Activated CD4-positive, alpha-beta T cell treated with anti-CD3 and anti-CD28 coated beads, Interleukin-2, amount 50 U/mL, for 48 hours (primary cell): ENCODE data around the gene MORC1.
"Not testable (repeated sequence)": the region's sequence is repeated elsewhere in the genome, so short reads cannot be mapped to it uniquely, and the experiment has no call there.

Source experiments
- DNase-seq, 2 experiments: peaks; one replicate each; pipeline ENCODE4 v3.0.0-alpha.2; 2020

MORC1 gene

GRCh38 chr3:109109574-109109973 lies 8.4 kb downstream of the MORC1 start:
- DNase-seq = no peak

DNA sequence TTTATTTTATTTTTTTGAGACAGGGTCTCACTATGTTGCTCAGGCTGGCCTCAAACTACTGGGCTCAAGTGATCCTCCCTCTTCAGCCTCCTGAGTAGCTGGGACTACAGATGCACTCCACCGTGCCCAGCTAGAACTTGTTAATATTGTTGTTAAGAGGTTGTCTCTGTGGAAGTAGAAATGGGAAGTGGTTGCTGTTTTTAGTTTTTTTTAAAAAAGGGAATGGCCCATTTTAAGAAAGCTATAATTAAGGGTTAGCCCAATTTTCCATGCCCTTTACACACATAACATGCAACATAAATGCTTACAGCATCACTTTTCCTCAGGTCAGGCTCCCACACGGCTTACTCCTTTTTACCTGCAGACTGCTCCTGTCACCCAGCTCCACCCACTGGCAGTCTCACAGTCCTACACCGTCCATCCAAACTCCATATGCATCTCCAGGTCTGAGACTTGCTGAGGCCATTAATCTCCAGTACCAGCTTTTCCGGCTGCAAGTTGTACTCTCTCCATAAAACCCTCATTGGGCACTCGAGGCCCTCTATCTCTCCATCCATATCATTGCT lies 19.8 kb downstream of the MORC1 start:
- DNase-seq = peak in 1 of 2 experiments; percentile 4

DNA sequence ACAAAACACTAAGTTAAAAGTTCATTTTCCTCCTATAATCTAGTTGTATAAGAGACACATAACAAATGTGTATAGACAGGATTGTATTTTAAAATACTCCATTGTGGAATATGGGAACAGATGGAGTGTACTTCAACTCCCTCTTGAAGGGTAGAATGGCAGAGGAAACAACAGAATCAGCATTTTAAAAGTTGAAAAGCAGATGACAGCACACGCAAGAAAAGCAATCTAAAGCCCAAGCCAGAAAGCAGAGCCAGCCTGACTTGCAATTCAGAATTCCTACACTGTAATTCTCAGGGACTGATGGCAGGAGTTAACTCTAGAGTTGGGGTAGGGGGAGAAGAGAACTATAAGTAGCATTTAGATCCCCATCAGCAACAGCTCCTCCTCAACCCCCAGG lies 22.8 kb downstream of the MORC1 start:
- DNase-seq = no peak

- DNase-seq = no peak
Observed at GRCh38 chr3:109093561-109093960, 24.4 kb downstream of the MORC1 start.

- DNase-seq = no peak
Observed at GRCh38 chr3:109091846-109092245, 26.1 kb downstream of the MORC1 start.

DNA sequence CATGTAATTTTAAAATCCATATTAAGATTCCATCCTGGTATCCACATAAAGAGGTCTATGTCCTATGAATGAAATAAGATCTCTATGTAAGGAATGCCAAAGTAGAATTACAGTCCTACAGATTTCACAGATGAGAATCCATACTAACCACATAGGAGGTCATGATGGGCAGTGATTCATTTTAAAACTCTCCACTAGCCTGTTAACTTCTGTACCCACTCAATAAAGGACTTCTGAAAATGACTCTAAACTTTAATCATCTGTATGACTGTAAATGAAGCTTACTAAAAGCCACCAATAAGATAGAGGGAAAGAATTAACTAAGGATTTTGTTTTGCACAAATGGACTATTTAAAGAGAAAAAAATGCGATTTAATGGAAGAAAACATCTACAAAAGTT lies 28.7 kb downstream of the MORC1 start:
- no peak for DNase-seq

DNA sequence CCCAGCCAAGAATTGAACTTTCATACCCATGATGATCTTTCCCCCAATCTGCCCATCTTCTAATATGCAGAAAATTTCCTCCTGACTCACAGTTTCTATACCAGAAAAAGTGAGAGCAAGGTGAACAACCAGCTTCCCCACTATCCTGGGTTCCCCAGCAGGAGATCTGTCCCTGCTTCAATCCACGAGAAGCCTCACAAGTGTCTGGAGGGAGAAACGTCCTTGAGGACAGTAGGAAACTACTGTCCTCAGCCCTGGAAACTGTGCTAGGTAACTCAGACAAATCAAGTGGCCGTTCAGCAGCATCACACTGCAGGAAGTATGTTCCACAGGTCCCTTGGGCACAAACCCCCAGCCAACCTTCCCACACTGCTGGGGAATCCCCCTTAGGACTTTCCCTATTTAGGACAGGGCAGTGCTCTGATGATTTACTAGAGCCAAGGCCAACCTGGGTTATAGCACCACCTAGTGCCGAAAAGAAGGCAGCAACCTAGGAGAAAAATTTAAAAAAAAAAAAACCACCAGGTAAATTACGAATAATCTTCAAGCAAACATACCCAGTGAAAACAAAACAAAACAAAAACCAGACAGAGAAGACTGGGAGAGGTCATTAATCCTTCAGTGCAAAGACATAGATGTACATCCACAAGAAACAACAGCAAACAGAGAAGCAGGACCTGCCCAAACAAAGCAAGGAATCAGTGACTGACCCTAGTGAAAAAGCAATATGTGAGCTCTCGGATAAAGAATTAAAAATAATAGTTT lies 36.0 kb downstream of the MORC1 start:
- peak; percentile 19 to 35 for DNase-seq

GRCh38 chr3:109080090-109080489 lies 37.8 kb downstream of the MORC1 start:
- not testable (repeated sequence) for DNase-seq

DNA sequence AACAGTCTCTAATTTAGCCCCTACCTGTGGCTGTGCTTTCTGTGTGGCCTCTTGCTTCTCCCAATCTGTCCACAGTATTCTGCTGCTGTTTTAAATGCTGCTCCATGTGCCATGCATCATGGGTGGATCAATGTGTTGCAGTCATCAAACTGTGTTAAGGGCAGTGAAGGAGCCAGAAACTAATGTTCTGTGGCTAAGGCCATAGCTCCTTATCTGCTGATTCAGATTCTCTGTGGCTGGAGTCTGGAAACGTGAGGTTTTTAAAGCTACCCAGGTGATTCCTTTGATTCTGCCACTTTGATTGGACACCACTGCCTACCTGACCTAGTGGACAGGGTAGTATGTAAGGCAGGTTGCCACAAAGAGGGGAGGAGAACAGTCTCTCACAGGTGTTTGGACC lies 44.8 kb downstream of the MORC1 start:
- DNase-seq = no peak

GRCh38 chr3:109072194-109072593 lies 45.7 kb downstream of the MORC1 start:
- peak in 1 of 2 experiments; percentile 5 for DNase-seq

DNA sequence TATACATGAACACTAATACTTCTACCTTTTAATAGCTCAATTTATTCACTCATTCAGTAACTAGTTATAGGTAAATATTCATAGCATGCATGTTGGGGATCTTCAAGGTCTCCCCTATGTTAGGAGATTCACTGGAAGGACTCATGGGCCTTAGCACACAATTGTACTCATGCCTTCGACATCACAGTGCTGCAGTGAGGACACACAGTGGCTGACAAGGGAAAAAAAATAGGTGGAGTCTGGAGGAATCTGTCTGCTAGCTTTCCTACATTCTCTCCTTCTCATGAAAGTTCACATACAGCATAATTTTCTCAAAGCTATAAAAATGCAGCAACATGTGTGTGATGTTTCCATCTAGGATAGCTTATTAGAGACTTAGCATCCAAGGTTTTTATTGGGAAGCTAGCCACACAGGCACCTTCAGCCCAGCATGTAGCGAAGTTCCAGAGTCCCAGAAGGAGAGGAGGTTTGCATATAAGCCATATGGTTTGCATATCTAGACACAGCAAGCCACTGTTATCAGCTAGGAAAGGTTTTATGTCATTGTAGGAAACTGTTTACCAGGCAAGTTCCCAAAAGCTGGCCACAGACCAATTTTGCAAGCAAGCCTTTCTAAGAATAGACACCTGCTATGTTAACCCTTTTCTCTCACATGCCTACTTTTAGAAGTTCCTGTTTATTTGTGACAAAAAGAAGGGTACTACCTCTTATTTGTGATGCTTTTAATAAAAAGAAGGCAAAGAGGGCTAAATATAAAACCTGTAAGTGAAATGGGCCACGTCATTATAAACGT lies 46.4 kb downstream of the MORC1 start:
- DNase-seq = no peak

DNA sequence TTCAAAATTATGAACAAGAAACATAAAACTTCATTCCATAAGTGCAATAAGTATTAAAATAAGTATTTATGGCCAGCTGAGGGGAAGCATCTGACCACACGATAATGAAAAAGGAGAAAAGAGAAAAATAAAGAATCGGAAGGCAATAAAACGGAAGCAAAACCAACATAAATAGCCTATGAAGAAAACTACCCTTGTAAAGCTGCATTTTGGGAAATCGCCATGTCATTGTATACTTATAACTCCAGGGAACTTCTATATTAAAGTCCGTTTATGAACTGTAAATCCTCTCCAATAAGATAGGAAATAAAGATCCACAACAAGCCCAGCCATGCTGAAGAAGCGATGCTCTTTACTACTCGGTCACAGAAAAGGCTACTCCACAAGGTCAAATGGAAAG lies 47.7 kb downstream of the MORC1 start:
- DNase-seq = no peak

- DNase-seq = no peak
Observed at GRCh38 chr3:109066864-109067263, 51.1 kb downstream of the MORC1 start.

DNA sequence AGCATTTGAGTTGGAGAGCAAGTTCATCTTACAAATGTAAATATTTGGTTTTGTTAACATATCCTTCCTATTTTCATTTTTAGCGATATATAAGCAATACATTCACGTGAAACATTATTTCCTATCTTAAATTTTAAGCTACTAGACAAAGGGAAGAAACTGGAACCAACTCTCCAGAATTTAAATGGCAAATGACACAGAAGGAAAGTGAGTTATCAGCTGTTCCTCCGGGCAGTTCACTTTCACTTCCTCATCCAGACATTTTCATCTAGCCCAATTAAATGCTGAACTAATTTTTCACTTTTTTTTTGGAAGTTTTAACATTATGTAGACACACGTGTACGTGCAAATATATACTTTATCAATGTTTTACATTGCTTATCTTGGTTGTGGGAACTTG lies 58.7 kb downstream of the MORC1 start:
- DNase-seq = no peak

- no peak for DNase-seq
Observed at GRCh38 chr3:109057616-109058015, 60.3 kb downstream of the MORC1 start.

GRCh38 chr3:109057056-109057455 lies 60.9 kb downstream of the MORC1 start:
- DNase-seq = no peak

DNA sequence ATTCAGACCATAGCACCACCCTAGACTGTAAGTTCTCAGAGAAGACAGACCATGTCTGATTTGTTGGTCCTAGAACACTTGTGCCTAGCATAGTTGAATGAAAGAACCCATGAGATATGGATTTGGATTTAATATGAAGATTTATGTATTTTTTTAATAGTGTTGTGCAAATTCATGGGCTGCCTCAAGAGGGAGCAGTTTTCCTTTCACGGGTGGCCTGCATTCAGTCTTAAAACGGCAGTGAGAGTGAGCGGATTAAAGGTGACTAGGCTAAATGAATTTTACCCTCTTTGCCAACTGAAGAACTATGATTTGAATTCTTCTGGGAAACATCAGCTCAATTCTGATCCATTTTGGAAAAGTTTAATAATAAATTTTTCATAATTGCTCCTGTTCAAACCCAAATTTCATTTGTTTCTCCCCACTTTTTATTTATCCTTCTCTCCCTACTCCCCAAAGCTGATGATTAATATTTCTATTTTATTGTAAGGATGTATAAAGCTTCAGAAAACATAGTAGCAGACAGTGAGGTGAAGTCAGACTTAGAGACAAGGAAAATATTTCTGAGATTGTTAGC lies 67.3 kb downstream of the MORC1 start:
- DNase-seq = peak; percentile 8 to 21

DNA sequence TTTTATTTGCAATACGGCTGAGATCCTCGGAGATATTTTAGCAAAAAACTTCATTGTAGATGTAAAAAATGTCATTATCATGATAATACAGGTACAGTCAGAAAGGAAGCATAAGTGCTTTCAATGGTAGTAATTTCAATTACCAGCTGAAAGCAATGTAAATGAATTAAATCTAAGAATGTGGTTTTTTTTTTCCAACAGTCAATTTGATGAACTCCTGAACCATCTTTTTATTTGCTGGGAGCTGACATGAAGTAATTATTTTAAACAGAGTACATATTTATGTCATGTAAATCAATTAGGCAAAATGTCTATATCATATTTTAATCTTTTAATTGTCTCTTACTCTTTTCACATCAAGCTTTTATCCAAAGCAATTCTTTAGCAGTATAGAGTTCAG lies 70.6 kb downstream of the MORC1 start:
- no peak for DNase-seq

DNA sequence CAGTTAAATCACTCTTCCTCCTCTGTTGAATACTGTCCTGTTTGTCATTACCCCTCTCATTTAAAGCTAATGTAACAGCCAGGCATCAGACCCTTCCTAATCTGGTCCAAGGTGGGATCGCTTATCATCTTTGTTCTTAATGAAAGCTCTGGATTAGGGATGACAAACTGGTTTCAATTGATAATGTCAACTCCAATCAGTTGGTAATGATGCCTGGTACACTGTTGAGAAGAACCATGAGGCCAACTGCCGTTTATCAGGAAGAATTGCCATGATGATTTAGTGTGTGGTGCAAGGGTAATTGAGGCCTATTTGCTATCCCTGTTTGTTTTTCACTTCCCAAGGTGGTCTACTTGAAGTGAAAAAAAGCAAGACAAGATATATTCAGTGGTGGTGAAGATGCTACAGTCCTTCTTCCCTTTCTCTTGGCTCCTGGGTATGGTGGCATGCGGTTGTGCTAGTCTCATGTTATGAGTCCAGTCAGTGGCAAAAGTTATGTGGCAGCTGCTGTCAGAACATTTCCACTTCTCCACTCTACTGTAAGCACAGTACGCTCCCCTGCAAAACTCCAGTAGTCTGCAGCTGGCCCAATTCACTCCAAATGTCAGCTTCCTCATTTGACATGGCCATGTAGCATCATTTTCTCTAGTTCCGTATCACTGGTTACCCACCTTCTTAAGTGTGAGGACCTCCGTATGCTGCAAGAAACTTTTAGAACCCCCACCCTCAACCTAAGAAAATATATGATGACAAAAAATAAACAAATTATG lies 72.5 kb downstream of the MORC1 start:
- no peak for DNase-seq

DNA sequence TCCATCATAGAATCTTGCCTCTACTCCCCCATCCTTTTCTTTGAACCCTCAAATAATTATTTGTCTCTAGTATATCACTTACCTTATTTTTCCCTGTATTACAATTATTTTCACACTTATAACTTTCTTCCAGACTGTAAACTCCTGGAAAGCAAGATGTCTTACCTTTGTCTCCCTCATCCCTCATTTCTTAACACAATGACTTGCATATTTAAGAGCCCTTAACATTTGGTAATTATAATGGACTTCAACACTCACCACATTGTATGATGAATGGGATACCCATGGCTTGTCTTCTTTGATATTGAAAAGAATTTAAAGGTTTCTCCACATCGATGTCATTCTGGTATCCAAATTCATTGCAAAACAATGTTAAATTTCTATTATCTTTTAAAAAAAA lies 82.9 kb downstream of the MORC1 start:
- no peak for DNase-seq

- DNase-seq = no peak
Observed at GRCh38 chr3:109033000-109033660, 84.8 kb downstream of the MORC1 start.

- DNase-seq = no peak
Observed at GRCh38 chr3:109028753-109029152, 89.2 kb downstream of the MORC1 start.
